K562 (cell line): Measurements from ENCODE around the gene RTCA. TPM values are rescaled to one million over a fixed set of nuclear protein-coding genes. Genes with fewer than 3 reads are reported as not detected.

Experiments
- MAX ChIP-seq: sonication (generic); formaldehyde crosslinking; IDR thresholded peaks from 2 replicates; pipeline ENCODE4 v1.9.0; 2022; ENCODE audit warnings: mild to moderate bottlenecking, missing genetic modification reagents
- MAZ ChIP-seq, 2 experiments: fragments of 450-650 bp in 1 of 2; sonication (generic) in 1 of 2; formaldehyde crosslinking; IDR thresholded peaks in 1 of 2; conservative IDR thresholded peaks in 1 of 2; 2 replicates each; pipeline versions ENCODE4 v1.4.0 to v1.5.0; 2020; ENCODE audit warnings: mild to moderate bottlenecking in 1 of 2, missing genetic modification reagents in 1 of 2
- MCM7 ChIP-seq, 2 experiments: fragments of 450-650 bp; IDR thresholded peaks; 2 replicates each; pipeline ENCODE4 v1.6.1; 2016 to 2018
- PRPF4 ChIP-seq: fragments of 200-400 bp; formaldehyde crosslinking; IDR thresholded peaks from one replicate; pipeline ENCODE4 v1.6.1; 2017; ENCODE audit warnings: low read length, low read depth, mild to moderate bottlenecking; ENCODE audit not compliant: insufficient read depth, poor library complexity, severe bottlenecking
- SIRT6 ChIP-seq: IDR thresholded peaks from one replicate; pipeline ENCODE4 v1.6.1; 2012; ENCODE audit warnings: low read depth, mild to moderate bottlenecking, control low read depth, inconsistent platforms, low read length, moderate library complexity
- TSC22D4 ChIP-seq: fragments of 450-650 bp; IDR thresholded peaks from 2 replicates; pipeline ENCODE4 v1.6.1; 2016; ENCODE audit warnings: missing genetic modification characterization, missing biosample characterization, control low read depth
- ZNF133 ChIP-seq: fragments of 250-450 bp; sonication (Bioruptor Pico); IDR thresholded peaks from 2 replicates; pipeline ENCODE4 v1.4.0; 2020; ENCODE audit warnings: mild to moderate bottlenecking
- ZNF174 ChIP-seq: fragments of 250-450 bp; sonication (Bioruptor Pico); IDR thresholded peaks from 2 replicates; pipeline ENCODE4 v1.4.0; 2020; ENCODE audit warnings: mild to moderate bottlenecking
- polyA plus RNA-seq, 8 experiments: library from polyadenylated mRNA; depleted of rRNA in 4 of 8; stranded (reverse) in 5 of 8; unstranded in 3 of 8; fragments of >200 nt; fragmentation: Nextera tagmentation in 2 of 8; fragmentation: Illumina TruSeq in 1 of 8; extraction: Ambion mirVana in 2 of 8; extraction: Trizol in 1 of 8; gene quantifications; 2 replicates each; pipeline versions ENCODE4 v1.2.1 to v1.2.3, GENCODE V29; 2011 to 2014; ENCODE audit warnings: inconsistent platforms in 1 of 8, missing spikeins in 1 of 8
- total RNA-seq, 7 experiments: library from RNA; depleted of rRNA in 6 of 7; stranded (reverse); fragments of >200 nt in 6 of 7; fragmentation: Illumina TruSeq in 2 of 7; extraction: Trizol in 2 of 7; gene quantifications; 2 replicates each; pipeline versions ENCODE4 v1.2.1 to v1.2.3, GENCODE V29; 2011 to 2021; ENCODE audit warnings: low replicate concordance in 1 of 7
- TF ChIP-seq, protein P1 (sequence below): fragments of 450-650 bp; formaldehyde crosslinking; IDR thresholded peaks from 2 replicates; pipeline ENCODE4 v1.4.0; 2022; ENCODE audit warnings: missing genetic modification characterization

The RTCA gene
- total and polyA plus RNA-seq, 9 of the 15 experiments (the other 6 are each of a cell fraction or from before 2014, with no cell fraction given) = 11.6 to 57.2 (median 43.2) TPM

DNA sequence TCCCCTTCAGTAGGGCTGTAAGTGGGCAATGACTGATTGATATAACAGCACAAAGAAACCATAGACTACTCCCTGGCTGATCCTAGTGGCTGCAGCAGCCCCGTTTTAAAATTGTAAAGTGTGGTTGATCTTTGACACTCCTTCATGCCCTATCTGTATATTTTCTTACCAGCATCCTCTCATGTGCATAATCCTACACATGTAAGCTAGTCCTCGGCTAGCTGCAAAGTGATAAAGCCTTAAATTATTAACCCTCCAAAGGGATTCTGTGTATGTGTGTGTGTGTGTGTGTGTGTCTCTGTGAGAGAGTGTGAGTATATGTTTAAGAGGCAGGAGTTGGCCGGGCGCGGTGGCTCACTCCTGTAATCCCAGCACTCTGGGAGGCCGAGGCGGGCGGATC lies 55.5 kb downstream of the RTCA start (continued):
- no peak for TF ChIP-seq MAX (CRISPR knock-in tag)
- TF ChIP-seq TSC22D4 = no peak
- no peak for TF ChIP-seq MCM7 (IDR thresholded peaks at IDR 0.05)
- no peak for TF ChIP-seq ZNF174
- TF ChIP-seq PRPF4 = no peak
- TF ChIP-seq MAZ (CRISPR knock-in tag; conservative IDR thresholded peaks at IDR 0.05 in 1 of 2, IDR thresholded peaks at IDR 0.05 in 1 of 2) = no peak
- TF ChIP-seq, protein P1, sequence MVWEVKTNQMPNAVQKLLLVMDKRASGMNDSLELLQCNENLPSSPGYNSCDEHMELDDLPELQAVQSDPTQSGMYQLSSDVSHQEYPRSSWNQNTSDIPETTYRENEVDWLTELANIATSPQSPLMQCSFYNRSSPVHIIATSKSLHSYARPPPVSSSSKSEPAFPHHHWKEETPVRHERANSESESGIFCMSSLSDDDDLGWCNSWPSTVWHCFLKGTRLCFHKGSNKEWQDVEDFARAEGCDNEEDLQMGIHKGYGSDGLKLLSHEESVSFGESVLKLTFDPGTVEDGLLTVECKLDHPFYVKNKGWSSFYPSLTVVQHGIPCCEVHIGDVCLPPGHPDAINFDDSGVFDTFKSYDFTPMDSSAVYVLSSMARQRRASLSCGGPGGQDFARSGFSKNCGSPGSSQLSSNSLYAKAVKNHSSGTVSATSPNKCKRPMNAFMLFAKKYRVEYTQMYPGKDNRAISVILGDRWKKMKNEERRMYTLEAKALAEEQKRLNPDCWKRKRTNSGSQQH (CRISPR knock-in tag) = no peak
- TF ChIP-seq ZNF133 = no peak
- no peak for TF ChIP-seq SIRT6
